Esophagus mucosa (tissue), 1 donor: ENCODE results near the gene MCC. TPM values are rescaled to one million over a fixed set of nuclear protein-coding genes. Genes with fewer than 3 reads are reported as not detected.

ENCODE experiments used
- ATAC-seq: fragments of 200-7000 bp; cut with Tn5 transposase; one replicate; pipeline ENCODE4 v1.9.1; 2020
- total RNA-seq: library from RNA; stranded (reverse); gene quantifications from one replicate; pipeline ENCODE4 v1.2.4, GENCODE V29; 2023
- donor health status: DM: yes; HTN: yes; CAD: no.

MCC gene
- total RNA-seq: 37.6 TPM

DNA sequence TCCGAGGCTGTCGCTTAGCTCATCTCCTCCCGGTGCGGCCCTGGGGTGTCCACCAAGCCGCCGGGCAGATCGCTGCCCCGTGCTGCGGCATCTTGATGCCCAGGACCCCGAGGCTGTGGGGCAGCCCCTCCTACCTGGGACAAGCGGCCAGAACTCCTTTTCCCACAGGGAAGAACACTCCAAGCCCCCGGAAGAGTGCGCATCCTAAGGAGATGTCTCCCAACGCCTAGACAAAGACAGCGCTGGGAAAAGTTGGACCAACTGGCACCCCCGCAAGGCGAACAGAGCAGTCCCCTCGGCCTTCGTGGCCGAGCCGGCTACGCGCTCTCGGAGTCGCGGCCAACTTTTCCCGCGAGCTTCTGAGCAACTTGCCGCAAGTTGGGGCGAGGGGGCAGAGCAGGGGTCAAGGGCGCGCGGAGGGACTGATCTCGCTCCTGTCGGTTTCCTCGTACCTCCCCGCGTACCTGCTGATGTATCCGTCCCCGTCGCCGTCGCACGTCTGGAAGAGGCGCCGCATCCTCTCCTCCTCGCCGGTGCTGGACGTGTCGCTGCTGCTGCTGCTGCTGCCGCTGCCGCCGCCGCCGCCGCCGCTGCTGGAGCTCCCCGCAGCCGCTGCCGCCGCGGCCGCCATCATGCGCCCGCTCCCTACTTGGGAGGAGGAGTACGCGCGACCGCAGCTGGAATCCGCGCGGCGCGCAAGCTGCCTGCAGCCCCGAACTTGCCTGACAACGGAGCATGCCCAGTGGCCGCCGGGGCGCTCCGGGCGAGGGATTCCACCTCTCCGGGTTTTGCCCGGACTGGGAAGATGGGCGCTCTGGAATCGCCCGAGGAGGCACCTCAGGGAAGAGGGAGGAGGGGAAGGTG lies at the start of gene MCC:
TSS of gene MCC (minus strand) at position 673 of the 864 bp plus-strand sequence.
- ATAC-seq: peak; percentile 83

DNA sequence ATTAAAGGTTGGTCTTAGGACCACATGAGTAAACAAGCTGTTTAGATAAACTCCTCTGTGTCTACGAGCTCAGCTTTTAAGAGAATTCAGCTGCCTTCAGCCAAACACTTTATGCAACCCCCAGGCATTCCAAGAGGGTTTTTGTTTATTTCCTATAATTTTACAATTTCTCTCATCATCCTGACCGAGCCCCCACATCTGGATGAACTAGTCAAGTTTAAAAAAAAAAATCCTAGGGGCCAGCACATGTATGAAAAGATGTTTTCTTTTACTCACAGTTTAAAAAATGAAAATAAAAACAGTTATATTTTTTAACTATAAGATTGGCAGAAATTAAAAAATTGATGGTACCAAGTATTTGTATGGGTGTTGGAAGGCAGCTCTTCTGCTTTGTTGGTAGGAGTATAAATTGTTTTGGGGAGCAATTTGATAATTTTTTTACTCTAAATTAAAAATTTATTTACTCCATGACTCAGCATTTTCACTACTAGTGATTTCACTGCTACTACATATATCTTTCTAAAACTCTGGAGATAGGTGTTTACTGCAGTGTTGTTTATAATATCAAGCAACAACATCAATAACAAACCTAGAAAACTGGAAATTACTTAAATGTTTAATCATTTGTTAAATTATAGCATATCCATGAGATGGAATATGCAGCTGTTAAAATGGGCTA lies 43.4 kb upstream of the MCC start:
- ATAC-seq: no peak

DNA sequence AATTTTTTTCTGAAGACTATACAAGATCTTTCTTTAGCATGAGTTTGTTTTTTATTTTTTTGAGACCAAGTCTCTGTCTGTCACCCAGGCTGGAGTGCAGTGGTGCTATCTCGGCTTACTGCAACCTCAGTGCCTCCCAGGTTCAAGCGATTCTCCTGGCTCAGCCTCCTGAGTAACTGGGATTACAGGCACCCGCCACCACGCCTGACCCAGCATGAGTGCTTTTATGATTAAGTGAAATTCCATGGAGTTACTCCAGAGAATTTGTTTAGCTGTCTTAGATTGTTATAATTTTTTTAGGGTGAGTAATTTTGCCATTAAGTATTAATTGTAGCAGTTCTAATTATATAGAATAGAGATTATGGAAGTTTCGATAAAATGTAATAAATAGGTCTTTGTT lies 39.5 kb upstream of the MCC start:
- ATAC-seq: no peak

DNA sequence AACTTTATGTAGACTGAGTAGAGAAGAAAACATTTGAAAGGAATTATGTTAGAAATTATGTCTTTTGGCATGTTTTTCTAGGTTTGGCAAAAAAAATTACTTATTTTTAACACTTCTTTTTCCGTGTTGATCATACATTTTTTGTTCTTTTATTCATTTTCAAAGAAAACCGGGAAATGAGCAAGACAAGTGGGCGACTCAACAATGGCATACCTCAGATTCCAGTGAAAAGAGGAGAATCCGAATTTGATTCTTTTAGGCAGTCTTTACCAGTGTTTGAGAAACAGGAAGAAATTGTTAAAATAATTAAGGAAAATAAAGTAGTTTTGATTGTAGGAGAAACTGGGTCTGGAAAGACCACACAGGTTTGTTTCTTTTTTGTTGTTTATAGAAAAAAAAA lies 38.2 kb upstream of the MCC start:
- no peak for ATAC-seq

DNA sequence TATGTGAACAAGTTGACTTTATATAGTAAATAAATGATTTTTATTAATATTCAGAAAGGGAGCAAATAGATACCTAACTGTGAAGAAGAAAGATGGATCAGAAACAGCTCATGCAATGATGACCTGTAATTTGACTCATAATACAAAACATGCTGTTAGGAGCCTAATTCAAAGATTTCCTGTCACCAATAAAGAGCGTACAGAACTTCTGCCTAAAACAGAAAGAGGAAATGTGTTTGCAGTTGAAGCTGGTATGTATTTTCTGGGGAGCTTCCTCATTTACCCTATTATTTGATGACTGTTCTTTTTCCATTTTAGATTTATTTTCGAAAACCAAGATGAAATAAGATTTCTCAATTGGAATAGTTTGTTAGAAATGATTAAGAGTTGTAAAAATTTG lies 36.7 kb upstream of the MCC start:
- ATAC-seq: no peak

DNA sequence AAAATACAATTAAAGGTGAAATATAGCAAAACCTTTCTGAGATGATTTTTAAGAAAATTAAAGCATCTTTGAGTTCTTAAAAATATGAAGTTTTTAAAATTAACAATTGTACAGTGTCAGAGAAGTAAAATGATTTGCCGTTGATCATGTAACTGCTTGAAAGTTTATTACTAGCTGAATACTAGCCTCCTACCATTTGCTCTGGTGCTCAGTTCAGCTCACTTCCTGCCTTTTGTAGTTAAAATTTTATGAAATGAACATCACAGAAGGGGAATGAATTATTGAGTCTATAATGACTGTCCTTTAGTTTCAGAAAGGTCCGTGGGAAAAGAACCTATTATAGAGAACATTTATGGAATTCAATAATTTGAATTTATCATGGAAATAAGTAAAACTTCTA lies 34.9 kb upstream of the MCC start:
- ATAC-seq: no peak

DNA sequence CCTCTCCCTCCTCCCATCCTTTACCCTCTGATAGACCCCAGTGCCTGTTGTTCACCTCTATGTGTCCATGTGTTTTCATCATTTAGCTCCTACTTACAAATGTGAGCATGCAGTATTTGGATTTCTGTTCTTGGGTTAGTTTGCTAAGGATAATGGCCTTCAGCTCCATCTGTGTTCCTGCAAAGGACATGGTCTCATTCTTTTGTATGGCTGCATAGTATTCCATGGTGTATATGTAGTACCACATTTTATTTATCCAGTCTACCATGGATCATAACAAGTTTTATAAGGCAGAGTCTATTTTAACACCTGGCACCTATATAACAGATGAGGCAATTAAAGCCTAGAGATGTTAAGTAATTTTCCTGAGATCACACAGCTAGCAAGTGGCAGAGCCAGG lies 32.6 kb upstream of the MCC start:
- ATAC-seq: no peak

DNA sequence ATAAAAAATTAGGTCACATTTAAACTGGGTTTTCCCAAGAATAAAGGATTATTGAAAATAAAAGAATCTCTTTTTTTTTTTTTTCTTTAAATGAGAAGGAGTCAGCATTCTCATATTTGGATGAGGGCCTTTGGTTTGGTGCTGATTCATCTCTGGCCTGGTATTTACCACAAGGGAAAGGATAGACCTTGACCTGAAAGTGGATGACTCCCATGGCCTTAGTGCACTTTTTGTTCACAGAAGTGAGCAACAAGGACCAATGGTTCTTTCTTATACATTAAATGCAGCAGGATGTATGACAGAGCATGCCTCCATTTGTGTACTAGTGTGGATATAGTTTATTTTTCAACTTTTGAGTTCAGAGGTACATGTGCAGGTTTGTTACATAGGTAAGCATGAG lies 32.2 kb upstream of the MCC start:
- ATAC-seq: no peak

DNA sequence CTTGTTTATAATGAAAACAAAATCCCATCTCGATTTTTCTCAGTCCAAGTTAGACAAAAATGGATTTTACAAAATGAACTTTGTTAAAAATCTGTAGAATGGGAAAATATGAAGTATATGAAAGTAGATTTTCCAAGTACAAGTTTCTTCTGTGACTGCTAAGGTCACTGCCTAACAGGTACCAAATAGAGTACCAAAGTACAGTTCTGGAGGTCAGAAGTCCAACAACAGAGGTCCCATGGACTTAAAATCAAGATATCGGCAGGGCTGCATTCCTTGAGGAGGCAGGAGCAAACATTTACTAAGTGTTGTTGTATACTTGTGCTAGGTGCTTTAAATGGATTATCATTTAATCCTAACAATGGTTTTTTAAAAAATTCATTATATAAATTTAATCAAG lies 31.2 kb upstream of the MCC start:
- ATAC-seq: no peak

DNA sequence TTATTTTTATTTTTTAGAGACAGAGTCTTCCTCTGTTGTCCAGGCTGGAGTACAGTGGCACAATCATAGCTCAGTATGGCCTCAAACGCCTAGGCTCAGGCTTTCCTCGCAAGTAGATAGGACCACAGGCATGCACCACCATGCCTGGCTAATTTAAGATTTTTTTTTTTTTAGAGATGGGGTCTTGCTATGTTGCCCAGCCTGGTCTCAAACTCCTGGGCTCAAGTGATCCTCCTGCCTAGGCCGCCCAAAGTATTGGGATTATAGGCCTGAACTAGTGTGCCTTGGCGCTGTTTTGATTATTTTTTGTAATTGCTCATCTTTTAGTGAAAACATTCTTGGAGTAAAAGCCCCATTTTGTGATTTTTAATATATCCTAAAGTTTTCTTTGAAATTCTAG lies 30.6 kb upstream of the MCC start:
- no peak for ATAC-seq

DNA sequence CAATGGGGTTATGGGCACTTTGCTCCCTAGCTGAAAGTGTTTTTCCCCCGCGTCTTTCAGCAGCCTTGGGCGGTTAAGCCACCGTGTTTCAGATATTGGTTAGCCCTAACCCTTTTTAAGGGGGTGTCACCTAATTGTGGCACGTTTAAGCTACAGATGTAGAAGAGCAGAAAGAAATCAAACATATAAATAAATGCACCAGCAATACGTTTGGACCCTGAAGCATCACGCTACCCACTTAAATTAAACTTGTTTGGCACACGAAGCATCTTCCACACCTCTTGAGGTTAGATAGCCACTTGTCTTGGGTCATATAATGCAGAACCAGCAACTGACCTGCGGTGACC lies 26.0 kb upstream of the MCC start:
- ATAC-seq: no peak

DNA sequence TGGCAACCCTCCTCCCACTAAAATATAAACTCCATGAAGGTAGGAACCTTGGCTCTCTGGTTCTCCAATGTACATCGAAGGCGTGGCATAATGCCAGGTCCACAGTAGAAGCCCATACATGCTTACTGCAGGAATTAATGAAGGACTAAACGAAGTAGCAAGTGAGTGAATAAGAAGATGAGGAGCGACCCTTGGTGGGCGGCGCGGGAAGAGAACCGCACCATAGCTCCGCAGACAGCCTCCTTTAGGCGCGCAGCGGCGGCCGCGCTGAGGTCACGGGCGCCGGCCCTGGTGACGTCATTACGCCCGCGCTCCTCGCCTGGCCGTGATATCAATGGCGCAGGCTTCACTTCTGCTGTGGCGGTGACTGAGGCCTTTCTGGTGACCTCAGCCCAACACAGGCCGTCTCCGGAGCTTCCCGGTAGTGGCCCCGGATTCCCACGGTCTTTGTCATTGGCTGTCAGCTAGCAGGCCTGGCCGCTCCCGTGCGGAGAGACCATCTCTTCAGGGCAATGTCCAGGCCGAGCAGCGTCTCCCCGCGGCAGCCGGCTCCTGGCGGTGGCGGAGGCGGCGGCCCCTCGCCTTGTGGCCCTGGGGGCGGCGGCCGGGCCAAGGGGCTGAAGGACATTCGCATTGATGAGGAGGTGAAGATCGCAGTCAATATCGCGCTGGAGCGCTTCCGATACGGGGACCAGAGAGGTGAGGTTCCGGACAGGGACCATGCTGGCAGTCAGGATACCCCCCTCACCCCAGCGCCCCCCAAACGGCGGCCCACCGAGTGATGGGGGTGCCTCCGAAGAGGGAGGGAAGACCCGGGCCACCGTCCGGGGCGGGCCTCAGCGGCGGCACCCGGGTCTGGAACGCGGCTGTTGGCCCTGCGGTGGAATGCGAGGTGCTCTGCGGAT lies 25.4 kb upstream of the MCC start, which contains the start of gene YTHDC2:
TSS of gene YTHDC2 (plus strand) at position 311 of the 905 bp plus-strand sequence. CDS start at position 513, 202 bp downstream.
- ATAC-seq: peak; percentile 97

DNA sequence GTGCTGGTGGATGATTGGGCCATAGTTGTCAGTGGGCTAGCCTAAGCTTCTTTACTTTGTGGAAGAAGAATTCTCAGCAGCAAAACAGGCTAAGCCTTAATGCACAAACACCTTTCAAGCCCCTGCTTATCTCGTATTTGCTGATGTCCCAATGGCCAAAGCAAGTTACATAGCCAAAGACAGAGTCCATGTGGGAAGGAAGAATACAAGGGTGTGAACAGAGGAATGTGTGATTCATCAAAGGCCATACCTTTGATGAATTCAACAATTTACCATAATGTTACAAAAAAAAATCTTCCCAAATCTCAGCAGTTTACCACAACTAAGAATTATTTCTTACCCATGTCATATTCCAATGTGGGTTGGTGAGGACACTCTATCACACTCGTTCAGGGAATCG lies 24.1 kb upstream of the MCC start:
- ATAC-seq: no peak

DNA sequence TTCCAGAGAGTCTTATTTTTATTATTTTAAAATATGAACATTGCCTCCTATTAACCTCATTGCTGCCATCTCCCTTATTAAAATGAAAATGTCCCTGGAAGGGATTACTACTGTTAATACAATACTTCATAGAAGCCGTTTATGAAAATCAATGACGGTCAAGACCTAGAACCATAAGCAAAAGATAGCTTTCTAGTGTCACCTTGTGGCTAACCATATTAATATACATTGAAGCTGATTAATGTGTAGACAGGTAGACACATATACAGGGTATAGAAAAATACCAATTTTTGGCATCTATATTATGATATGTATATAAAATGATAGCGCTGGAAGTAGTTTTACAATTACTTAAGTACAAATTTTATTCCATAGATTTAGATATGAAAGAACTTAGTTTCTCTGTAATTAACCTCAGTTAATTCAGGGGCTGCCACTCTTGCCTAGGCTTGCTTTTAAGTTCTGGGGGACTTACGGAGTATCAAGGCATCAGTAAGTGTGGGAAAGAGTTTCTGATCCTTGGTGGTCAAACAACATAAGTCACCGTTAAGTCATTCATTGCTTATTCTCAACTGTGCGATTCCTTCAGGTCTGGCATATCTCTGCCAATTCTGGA lies 22.7 kb upstream of the MCC start:
- peak; percentile 36 for ATAC-seq

DNA sequence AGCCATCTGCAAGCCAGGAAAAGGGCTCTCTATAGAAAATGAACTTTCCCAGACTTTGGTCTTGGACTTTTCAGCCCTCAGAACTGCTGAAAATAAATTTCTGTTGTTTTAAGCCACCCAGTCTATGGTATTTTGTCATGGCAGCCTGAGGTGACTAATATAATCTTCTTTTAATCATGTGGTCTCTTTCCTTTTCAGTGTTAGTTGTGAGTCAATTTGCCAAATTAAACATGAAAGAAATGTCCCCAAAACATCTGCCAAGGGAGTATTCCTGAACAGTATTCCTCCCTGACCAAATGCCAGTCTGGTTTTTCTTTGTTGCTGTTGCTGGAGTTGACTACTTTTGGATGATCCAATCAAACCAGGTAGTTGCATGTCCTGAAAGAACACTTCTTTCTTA lies 20.5 kb upstream of the MCC start:
- no peak for ATAC-seq

DNA sequence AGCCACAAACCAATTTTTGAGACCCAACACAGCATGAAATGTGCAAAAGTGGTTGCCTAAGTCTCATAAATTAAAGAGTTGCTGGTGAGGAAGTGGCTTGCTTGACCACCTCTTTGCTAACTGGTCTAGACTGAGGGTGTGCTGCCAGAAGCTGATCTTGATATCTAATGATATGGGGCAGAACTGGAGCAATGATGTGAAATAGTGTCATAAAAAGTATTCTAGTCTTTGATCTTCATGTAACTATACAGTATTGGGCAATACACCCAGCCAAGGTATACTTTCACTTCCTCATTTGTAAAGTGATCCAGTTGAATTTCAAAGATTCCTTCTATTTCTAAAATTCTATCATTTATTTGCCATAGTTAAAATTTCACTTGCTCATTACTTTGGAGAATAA lies 19.3 kb upstream of the MCC start:
- no peak for ATAC-seq

DNA sequence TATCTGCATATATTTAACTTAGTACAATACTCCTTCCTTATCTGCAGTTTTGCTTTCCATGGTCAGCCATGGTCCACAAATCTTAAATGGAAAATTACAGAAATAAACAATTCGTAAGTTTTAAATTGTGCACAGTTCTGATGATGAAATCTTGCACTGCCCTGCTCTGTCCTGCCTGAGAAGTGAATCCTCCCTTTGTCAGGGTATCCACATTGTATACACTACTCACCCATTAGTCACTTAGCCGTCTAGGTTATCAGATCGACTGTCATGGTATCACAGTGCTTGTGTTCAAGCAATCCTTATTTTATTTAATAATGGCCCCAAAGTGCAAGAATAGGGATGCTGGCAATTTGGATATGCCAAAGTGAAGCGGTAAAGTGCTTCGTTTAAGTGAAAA lies 16.9 kb upstream of the MCC start:
- ATAC-seq: no peak

DNA sequence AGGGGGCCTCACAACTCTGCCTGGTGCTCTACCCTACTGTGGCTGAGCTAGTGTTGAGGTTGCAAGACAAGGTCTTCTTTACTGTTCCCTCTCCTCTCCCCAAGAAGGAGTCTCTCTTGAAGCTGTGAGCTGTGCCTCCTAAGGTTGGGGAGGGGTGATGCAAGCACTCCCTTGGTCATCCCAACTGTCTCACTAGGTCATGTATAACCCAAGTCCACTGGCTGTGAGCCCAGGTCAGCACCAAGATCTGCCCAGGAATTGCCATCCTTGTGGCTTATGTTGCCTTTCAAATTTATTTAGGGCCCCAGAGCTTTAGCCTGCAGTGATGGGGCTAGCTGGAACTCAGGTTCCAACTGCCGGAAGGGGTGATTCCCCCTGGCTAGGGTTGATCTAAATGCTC lies 14.9 kb upstream of the MCC start:
- ATAC-seq: no peak

DNA sequence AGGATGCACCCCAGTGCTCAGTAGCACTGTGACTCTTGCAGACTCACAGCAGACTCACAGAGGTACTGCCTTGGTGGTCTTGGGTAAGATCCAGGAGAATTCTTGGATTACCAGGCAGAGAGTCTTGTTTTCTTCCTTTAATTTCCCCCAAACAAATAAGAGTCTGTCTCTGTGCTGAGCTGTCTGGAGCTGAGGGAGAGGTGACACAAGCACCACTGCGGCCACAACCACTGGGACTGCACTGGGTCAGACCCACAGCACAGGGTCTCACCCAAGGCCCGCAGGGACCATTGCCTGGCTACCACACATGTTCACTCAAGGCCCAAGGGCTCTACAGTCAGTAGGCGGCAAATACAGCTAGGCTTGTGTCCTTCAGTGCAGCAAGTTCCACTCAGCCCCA lies 13.8 kb upstream of the MCC start:
- no peak for ATAC-seq

DNA sequence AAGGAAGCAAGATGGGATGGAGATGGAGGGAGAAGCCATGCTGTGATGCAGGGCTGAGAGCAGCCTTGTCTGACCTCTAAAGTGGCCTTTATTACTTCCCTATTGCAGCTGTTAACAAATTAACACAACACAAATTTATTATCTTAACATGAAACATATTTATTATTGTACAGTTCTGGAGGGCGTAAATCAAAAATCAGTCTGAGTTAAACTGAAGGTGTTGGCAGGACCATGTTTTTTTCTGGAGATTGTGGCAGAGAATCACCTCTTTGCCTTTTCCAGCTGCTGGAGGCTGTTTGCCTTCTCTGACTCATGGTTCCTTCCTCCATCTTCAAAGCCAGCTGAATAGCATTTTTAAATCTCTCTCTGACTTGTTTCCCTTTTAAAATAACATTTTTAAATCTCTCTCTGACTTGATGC lies 7.2 kb upstream of the MCC start:
- peak; percentile 64 for ATAC-seq

DNA sequence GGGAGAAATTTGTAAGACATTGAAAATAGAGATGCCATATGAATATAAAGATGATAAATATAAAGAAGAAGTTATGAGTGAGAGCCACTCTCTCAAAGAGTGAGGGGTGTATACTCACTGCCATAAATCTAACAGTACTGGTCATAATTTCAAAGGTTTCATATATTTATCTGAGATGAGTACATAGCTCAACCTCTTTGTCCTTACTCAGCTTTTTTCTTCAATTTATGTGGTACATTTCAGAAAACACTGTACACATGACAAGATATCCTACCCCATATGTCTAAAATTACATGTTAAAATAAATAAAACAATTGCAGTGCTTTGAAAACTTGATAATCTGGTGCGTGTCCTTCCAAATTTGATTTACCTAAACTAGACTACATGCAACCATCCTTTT lies 5.2 kb upstream of the MCC start:
- no peak for ATAC-seq

DNA sequence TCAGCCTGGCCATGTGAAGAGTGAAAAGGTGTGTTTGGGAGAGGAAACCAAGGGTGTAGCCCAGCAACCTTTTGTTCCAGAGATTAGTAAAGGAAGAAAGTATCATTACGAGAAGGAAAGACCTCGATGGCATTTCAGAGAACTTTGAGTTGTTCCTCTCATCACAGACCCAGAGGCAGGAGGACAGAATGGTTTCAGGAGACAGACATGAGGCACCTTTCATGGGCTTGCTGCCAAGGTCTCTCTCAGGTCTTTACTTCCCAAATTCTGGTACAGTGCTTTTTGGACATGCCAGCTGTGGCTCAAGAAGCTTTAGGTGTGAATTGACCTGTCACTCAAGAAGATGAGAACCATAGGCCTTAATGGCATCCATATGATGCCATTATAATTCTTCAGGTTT lies 2.8 kb upstream of the MCC start:
- ATAC-seq: no peak

DNA sequence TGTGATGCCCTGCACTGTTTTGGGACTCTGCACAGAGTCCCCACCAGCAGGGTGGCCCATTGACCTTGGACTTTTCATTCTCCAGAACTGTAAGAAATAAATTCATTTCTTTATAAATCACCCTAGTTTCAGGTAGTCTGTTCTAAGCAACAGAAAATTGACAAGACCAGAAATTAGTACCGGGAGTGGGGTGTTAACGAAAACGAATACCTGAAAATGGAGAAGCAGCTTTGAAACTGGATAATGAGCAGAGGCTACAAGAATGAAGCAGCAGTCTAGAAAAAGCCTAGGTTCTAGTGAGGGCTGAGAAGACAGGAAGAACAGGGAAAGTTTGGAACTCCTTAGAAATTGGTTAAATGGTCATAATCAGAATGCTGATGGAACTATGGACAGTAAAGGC lies 2.1 kb upstream of the MCC start:
- ATAC-seq: no peak
